HFF-Myc (cell line): ENCODE measurements around the gene ADAMTS14.
A peak's percentile ranks its signal among the peaks of the same experiment; 100 is the strongest.
"Not testable (repeated sequence)": the region's sequence is repeated elsewhere in the genome, so short reads cannot be mapped to it uniquely, and the experiment has no call there.

Experiments
- DNase-seq: peaks from one replicate; pipeline ENCODE4 v3.0.0-alpha.2; 2011; ENCODE audit warnings: low read depth; ENCODE audit errors: extremely low read depth
- H3K4me3 ChIP-seq: replicated peaks from 2 replicates; pipeline ENCODE4 v1.5.1; 2011; ENCODE audit warnings: low read depth, mild to moderate bottlenecking, control low read depth, low read length
- TF ChIP-seq, protein P1 (sequence below): IDR thresholded peaks from 2 replicates; pipeline ENCODE4 v1.5.1; 2012; ENCODE audit warnings: mild to moderate bottlenecking, low read depth, low read length, control low read depth; ENCODE audit errors: missing control alignments

The ADAMTS14 gene

GRCh38 chr10:70760271-70760787, 88.0 kb downstream of the ADAMTS14 start:
- no peak for DNase-seq
- TF ChIP-seq, protein P1, sequence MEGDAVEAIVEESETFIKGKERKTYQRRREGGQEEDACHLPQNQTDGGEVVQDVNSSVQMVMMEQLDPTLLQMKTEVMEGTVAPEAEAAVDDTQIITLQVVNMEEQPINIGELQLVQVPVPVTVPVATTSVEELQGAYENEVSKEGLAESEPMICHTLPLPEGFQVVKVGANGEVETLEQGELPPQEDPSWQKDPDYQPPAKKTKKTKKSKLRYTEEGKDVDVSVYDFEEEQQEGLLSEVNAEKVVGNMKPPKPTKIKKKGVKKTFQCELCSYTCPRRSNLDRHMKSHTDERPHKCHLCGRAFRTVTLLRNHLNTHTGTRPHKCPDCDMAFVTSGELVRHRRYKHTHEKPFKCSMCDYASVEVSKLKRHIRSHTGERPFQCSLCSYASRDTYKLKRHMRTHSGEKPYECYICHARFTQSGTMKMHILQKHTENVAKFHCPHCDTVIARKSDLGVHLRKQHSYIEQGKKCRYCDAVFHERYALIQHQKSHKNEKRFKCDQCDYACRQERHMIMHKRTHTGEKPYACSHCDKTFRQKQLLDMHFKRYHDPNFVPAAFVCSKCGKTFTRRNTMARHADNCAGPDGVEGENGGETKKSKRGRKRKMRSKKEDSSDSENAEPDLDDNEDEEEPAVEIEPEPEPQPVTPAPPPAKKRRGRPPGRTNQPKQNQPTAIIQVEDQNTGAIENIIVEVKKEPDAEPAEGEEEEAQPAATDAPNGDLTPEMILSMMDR = no peak
- H3K4me3 ChIP-seq = no peak overlapping the region

DNA sequence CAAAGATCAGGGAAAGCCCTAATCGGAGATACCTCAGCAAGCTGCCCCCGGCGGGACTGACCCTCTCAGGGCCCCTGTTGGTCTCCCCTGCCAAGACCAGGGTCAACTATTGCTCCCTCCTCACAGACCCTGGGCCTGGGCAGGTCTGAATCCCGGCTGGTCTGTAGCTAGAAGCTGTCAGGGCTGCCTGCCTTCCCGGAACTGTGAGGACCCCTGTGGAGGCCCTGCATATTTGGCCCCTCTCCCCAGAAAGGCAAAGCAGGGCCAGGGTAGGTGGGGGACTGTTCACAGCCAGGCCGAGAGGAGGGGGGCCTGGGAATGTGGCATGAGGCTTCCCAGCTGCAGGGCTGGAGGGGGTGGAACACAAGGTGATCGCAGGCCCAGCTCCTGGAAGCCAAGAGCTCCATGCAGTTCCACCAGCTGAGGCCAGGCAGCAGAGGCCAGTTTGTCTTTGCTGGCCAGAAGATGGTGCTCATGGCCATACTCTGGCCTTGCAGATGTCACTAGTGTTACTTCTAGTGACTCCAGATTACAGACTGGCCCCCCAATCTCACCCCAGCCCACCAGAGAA, 88.8 kb downstream of the ADAMTS14 start:
- no peak for DNase-seq
- H3K4me3 ChIP-seq = no peak overlapping the region
- TF ChIP-seq, protein P1 = peak; percentile 8

DNA sequence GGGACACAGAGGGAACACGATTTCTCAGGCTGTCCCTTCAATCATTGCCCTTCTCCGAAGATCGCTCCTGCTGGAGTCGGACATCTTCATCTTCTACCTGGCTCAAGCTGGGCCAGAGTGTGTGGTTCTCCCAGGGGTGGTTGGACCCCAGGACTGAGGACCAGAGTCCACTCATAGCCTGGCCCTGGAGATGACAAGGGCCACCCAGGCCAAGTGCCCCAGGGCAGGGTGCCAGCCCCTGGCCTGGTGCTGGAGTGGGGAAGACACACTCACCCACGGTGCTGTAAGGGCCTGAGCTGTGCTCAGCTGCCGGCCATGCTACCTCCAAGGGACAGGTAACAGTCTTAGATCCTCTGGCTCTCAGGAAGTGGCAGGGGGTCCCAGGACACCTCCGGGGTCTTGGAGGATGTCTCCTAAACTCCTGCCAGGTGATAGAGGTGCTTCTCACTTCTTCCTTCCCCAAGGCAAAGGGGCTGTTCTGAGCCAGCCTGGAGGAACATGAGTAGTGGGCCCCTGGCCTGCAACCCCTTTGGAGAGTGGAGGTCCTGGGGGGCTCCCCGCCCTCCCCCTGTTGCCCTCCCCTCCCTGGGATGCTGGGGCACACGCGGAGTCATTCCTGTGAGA, 89.5 kb downstream of the ADAMTS14 start:
- DNase-seq = no peak
- TF ChIP-seq, protein P1 = no peak
- H3K4me3 ChIP-seq = no peak overlapping the region

- H3K4me3 ChIP-seq = no peak overlapping the region
- no peak for DNase-seq
Observed at GRCh38 chr10:70762441-70763175, 90.3 kb downstream of the ADAMTS14 start.

GRCh38 chr10:70763567-70763966, 91.3 kb downstream of the ADAMTS14 start:
- H3K4me3 ChIP-seq = no peak overlapping the region
- TF ChIP-seq, protein P1 = no peak
- DNase-seq = no peak

More at GRCh38 chr10:70762441-70763175, 90.3 kb downstream of the ADAMTS14 start:
- TF ChIP-seq, protein P1 = no peak

- no peak overlapping the region for H3K4me3 ChIP-seq
- TF ChIP-seq, protein P1 = no peak
- no peak for DNase-seq
Observed at GRCh38 chr10:70765794-70766594, 93.7 kb downstream of the ADAMTS14 start.

DNA sequence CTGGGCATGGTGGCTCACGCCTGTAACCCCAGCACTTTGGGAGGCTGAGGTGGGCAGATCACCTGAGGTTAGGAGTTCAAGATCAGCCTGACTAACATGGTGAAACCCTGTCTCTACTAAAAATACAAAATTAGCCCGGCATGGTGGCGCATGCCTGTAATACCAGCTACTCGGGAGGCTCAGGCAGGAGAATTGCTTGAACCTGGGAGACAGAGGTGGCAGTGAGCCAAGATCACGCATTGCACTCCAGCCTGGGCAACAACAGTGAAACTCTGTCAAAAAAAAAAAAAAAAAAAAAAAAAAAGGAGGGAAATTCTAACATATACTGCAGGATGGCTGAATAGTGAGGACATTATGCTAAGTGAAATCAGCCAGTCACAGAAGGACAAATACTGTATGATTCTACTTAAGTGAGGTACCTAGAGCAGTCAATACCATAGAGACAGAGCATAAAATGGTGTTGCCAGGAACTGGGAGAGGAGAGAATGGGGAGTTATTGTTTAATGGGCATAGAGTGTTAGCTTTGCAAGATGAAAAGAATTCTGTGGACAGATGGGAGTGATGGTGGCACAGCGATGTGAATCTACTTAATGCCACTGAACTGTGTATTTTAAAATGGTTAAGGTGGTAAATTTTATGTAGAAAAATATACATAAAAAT, 95.8 kb downstream of the ADAMTS14 start:
- DNase-seq, H3K4me3 ChIP-seq: not testable (repeated sequence)
